Testis (tissue), 2 donors: ENCODE data around the gene TNS1.

ENCODE experiments used
- CTCF ChIP-seq, 3 experiments: fragments of 450-650 bp in 2 of 3; fragments of 200-600 bp in 1 of 3; sonication (generic) in 1 of 3; IDR thresholded peaks; one replicate each; pipeline ENCODE4 v1.5.1; 2016 to 2019; ENCODE audit warnings: antibody characterized with exemption in 3 of 3, mild to moderate bottlenecking in 2 of 3, moderate library complexity in 1 of 3
- POLR2A ChIP-seq: fragments of 450-650 bp; IDR thresholded peaks from one replicate; pipeline ENCODE4 v1.6.1; 2017; ENCODE audit warnings: antibody characterized with exemption, mild to moderate bottlenecking, moderate library complexity

- no peak for TF ChIP-seq CTCF (IDR thresholded peaks at IDR 0.05)
- no peak for TF ChIP-seq POLR2A
Observed at GRCh38 chr2:218019411-218020060, 16.7 kb upstream of the TNS1 start.
